D341Med (cell line): ENCODE results near the gene CXCL17.
"Not testable (repeated sequence)": the region's sequence is repeated elsewhere in the genome, so short reads cannot be mapped to it uniquely, and the experiment has no call there.

Experiments used
- DNase-seq: peaks from one replicate; pipeline ENCODE4 v3.0.0; 2012; ENCODE audit warnings: low spot score

Gene CXCL17

GRCh38 chr19:42465827-42466280 lies 23.1 kb upstream of the CXCL17 start:
- no peak for DNase-seq

GRCh38 chr19:42461700-42462324 lies 19.1 kb upstream of the CXCL17 start:
- no peak for DNase-seq

DNA sequence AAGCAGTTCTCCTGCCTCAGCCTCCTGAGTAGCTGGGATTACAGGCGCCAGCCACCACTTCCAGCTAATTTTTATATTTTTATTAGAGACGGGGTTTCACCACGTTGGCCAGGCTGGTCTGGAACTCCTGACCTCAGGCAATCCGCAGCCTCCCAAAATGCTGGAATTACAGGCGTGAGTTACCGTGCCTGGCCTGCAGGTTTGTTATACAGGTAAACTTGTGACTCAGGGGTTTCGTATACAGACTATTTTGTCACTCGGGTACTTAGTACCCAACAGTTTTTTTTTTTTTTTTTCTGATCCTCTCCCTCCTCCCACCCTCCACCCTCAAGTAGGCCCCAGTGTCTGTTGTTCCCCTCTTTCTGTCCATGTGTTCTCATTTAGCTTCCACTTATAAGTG lies 18.5 kb upstream of the CXCL17 start:
- DNase-seq, result not testable (repeated sequence)

DNA sequence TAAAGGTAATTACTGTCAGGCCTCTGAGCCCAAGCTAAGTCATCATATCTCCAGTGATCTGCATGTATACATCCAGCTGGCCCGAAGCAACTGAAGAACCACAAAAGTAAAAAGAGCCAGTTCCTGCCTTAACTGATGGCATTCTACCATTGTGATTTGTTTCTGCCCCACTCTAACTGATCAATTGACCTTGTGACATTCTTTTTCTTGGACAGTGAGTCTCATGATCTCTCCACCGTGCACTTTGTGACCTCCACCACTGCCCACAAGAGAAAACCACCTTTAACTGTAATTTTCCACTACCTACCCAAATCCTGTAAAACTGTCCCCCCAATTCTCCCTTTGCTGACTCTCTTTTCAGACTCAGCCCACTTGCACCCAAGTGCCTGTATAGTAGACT lies 17.2 kb upstream of the CXCL17 start:
- DNase-seq, result no peak

DNA sequence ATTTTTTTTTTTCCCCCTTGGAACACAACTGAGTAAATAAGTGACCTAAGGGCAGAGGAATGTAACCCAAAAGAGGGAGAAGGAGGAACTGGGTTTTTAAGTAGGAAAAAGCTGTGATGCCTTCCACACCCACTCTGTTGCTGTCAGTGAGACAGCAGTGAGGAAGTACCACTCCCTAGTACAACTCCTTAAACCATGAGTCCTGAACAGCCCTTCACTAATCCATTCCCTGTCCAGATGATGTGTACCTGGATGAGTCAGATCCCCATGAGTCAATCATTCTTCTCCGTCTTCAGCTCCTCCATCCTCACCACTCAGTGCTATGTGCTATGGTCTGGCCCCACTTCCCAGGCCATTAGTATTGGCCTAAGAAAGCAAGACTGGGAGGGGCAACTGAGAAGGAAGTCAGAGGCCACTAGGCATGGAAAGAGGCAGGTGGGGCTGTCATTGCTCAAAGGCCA lies 12.9 kb upstream of the CXCL17 start:
- DNase-seq, result no peak

GRCh38 chr19:42455086-42455485 lies 12.3 kb upstream of the CXCL17 start:
- DNase-seq, result no peak

GRCh38 chr19:42452590-42452989 lies 9.8 kb upstream of the CXCL17 start:
- no peak for DNase-seq

DNA sequence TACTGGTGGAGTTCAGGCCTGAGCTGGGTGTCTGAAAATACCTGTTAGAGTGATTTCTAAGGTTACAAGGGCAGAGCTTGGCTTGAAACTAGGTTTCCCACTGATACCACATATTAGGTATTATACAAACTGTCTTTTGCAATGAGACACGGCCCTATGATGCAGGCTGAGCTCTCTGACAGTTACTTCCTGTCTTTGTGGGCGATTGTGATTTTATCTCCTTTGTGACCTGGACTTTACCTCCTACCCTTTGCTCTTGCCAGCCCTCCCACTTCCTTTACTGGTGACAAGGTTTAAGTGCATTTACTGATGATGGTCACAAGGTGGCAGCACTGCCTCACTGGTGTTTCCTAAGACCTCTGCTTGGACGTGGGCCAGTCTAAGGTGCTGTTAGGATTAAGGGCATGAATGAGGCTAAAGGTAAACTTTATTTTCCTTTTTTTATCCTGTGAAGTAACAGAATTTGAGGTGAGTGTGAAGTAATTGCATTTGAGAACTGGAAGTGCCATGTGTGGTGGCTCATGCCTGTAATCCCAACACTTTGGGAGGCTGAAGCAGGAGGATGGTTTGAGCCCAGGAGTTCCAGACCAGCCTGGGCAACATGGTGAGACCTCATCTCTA lies 7.7 kb upstream of the CXCL17 start:
- DNase-seq, result peak; percentile 79

DNA sequence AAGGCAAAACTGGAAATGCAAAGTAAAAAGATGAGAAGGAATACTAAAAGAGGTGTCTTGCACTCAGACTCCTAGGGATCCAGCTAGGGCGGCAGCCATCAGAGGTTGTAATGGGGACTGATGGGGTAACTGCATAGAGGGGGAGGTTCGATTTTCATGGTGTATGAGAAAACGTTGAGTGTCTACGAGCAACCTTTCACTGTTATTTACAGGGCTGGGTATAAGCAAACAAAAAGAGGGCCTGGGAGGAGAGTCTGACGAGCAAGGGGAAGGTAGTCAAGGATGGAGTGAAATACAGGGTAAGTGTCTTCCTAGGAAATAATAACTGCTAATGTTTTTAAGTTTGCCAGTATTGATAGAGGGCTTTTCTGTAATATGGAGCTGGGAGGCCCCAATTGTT lies 5.6 kb upstream of the CXCL17 start:
- not testable (repeated sequence) for DNase-seq

DNA sequence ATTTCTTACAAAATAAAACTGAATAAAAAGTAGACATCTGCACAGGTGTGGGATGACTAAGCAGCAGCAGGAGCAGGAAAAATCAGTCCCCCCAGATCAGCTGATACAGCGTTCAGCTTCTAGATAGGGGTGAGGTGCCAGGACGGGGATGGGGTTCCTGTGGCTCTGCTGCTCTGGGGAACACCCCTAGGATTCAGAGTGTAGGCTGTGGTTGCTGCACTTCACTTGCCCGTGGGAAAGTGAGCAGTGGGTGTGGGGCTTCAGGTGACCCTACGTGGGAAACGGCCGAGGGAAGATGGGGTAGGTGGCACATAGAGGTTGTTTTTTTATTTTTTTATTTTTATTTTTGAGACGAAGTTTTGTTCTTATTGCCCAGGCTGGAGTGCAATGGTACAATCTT lies 3.2 kb upstream of the CXCL17 start:
- DNase-seq, result no peak

GRCh38 chr19:42443944-42444398 lies 1.2 kb upstream of the CXCL17 start:
- DNase-seq, result no peak

GRCh38 chr19:42441049-42441445 lies 1.7 kb downstream of the CXCL17 start:
- no peak for DNase-seq

DNA sequence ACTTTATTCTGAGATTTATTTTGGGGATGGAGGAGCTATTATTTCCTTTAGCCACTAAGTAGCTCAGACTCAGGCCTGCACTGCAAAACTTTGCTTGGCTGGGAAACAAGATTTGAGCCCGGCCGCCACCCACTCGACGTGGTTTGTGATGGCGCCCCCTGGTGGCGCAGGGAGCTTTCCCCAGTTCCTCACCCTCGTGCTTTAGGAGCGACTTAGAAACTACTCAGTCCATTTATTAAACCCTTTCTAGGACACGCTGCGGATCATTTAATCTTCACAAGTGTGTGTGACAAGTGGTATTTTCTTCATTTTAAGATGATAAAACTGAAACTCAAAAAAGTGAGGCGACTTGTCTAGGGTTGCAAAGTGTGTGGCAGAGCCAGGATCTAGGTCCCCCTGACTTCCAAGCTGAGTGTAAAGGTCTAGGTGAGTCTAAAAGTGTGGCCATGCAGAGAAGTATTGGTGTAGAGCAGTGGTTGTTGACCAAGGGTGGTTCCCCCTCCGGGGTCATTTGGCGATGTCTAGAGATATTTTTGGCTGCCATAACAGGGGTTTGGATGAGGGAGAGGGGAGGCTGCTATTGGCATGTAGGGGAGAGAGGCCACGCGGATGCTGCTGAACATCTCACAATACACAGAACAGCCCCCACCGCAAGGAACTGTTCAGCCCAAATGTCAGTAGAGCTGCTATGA lies 2.2 kb downstream of the CXCL17 start:
- DNase-seq, result peak; percentile 86

DNA sequence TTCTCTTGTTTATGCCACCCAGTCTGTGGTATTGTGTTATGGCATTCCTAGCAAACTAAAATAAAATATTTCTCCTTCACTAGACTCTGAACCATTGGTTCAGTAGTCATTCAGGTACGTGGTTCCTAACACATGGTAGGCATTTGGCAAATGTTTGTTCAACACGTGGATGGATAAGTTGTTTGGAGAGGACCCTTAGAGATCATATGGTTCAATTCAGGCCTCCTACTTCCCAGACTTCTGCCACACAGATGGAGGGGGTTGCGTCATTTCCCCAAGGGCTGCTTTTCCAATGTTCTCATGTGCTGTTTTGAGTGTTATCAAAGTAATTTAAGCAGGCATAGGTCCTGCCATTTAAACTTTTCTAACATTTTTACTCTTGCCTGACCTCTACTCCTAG lies 6.7 kb downstream of the CXCL17 start:
- DNase-seq, result no peak

GRCh38 chr19:42435316-42435715 lies 7.4 kb downstream of the CXCL17 start:
- no peak for DNase-seq

DNA sequence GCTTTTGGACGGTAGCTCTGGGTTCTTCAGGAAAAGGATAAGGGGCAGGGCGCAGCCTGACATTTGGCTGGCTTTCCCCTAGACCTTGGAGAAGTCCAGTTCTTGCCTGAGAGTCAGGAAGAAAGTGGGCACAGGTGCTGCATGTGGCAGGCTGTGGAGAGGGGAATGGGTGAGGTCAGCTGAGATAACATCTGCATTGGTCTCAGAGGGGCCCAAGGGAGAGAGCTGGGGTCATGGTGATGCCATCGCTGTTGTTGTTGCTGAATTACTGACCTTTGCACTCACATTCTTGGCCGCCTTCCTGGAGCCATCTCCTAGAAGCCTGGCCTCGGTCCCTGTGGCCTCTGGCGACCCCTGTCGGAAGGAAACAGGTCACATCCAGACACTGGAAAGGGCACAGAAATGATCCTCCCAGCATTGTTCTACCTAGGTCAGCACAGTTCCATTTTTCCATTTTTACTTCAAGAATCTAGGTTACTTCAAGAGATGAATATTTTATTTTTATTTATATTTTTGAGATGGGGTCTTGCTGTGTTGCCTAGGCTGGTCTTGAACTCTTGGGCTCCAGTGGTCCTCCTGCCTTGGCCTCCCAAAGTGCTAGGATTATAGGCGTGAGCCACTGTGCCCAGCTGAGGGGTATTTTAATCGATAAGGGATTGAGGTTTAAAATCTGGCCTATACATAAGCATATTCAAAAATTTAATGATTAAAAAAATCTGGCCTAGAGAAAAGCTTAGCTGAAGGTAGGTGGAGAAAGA lies 9.1 kb downstream of the CXCL17 start:
- DNase-seq, result no peak

- DNase-seq, result no peak
These were observed 11.3 kb downstream of the CXCL17 start for GRCh38 chr19:42431486-42431885.

DNA sequence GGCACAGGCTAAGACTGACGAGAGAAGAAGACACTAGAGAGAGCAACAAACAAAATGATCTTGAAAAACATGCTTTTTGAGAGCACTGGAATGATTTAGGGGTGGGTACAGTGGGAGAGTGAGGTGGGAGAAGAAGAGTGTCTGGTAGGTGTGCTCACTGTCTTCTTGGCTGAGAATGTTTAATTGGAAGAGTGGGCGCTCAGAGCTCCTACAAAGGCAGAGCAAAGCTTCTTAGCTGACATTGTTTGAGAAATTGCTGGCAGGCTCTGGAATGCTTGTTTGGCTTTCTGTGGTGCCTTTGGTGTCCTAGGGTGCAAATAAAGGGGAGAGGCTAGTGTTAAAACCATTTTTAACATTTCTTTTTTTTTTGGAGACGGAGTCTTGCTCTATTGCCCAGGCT lies 14.1 kb downstream of the CXCL17 start:
- no peak for DNase-seq

DNA sequence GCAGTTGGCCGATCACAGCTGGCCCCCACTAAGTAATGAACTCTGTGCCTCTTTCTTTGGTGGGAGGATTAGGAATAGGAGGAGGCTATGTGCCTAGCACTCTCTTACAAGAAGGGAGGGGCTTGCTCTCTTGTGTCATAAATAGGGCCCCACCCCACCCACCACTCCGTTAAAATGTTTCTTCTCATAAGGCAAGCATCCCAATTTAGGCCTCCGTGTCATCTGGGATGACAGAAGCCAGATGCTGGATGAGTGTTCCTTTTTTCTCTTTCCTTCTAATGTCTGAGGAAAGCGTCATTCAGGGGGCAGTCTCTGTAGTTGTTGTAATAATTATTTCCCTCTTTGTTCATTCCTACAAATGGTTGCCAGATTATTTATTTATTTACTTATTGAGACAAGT lies 15.4 kb downstream of the CXCL17 start, which contains the start of gene LIPE:
Gene LIPE, minus strand, starts transcription at position 76 of the 400 bp plus-strand sequence. CDS start 239 bp downstream, outside the sequence.
- DNase-seq, result no peak

- peak; percentile 36 for DNase-seq
These were observed 16.1 kb downstream of the CXCL17 start for GRCh38 chr19:42426643-42427042.

DNA sequence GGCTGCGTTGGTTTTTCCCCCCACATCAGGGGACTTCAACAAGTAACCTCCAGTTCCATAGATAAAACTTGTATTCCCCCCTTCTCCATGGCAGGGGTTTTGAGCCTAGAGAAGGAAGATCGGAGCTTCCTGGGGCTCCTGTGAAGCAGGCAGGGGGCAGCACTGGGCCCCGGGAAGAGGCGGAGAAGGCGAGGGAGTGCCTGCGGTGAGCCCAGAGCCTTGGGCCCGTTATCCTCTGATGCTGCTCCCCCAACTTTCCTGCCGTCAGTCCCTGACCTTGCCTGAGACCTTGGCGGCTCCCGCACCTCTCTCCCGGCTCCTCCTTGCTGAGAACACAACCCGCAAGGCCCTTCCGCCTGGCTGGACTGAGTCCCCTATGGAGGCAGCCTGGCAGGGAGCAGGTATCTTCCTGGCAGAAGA lies 18.0 kb downstream of the CXCL17 start:
- DNase-seq, result peak; percentile 45

DNA sequence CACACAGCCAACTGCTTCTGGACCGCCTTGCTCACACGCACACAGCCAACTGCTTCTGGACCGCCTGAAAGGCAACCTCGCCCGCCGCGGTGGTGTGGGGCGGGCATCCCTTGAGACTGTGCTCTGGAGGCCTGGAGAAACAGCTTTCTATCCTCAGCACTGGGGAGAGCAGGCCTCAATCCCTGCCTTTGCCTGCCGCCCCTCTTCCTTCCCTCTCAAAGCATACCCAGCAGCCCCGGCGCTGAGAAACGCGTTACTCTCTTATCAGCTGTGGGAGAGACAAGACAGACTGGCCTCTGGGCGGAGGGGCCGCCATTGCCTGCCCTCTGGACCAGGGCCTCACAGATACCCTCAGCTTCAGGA lies 18.4 kb downstream of the CXCL17 start:
- DNase-seq, result no peak
